Neural crest cell (in vitro differentiated cells): ENCODE data around the gene SCRN1. TPM values are rescaled to one million over a fixed set of nuclear protein-coding genes. Genes with fewer than 3 reads are reported as not detected.

Experiments used
- DNase-seq: peaks from one replicate; pipeline ENCODE4 v3.0.0; 2021; ENCODE audit warnings: low read depth, mixed read lengths, low spot score
- H3K27ac Mint-ChIP-seq: one replicate; pipeline ENCODE4 v1.8.0; 2021; ENCODE audit warnings: mild to moderate bottlenecking, mixed read lengths; ENCODE audit not compliant: unreplicated experiment
- H3K27me3 Mint-ChIP-seq: 2 replicates; pipeline ENCODE4 v1.8.0; 2021; ENCODE audit warnings: low read depth, mild to moderate bottlenecking, mixed read lengths
- H3K36me3 Mint-ChIP-seq: 2 replicates; pipeline ENCODE4 v1.8.0; 2021; ENCODE audit warnings: low read depth, mild to moderate bottlenecking, mixed read lengths
- H3K4me1 Mint-ChIP-seq: 2 replicates; pipeline ENCODE4 v1.8.0; 2021; ENCODE audit warnings: mixed read lengths
- H3K4me3 Mint-ChIP-seq: one replicate; pipeline ENCODE4 v1.8.0; 2021; ENCODE audit warnings: mild to moderate bottlenecking, mixed read lengths
- H3K9me3 Mint-ChIP-seq: 2 replicates; pipeline ENCODE4 v1.8.0; 2021; ENCODE audit warnings: mixed read lengths
- CTCF ChIP-seq: fragments of 200-600 bp; sonication (generic); conservative IDR thresholded peaks from 2 replicates; pipeline ENCODE4 v1.5.0; 2021; ENCODE audit warnings: antibody characterized with exemption, mild to moderate bottlenecking
- total RNA-seq: library from RNA; stranded (reverse); gene quantifications from 2 replicates; pipeline ENCODE4 v1.2.1, GENCODE V29; 2021

SCRN1 gene
- total RNA-seq, 1 donor from 2014 or later, result 76.8 TPM

DNA sequence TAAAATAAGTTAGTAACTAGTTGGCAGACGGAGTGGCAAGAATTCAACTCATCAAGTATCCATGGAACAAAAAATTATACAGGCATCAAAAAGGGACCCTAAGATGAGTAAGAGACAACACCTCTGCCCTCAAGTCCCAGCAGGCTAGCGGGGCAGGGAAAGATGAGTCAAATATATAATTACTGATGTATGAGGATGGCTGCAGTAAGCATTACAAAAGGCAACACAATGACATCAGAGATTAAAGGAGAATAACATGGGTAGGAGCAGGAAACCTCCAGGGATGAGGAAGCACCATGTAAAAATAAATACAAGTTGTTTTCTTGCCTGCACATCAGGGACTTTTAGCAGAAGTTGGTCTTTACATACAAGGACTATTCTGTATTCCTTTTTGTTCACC lies 49.4 kb downstream of the SCRN1 start:
- no peaks in the 10 kb centered on the region for H3K27me3 Mint-ChIP-seq
- H3K4me3 Mint-ChIP-seq, result no peak overlapping the region
- no peak overlapping the region for H3K27ac Mint-ChIP-seq
- no peaks in the 10 kb centered on the region for H3K4me1 Mint-ChIP-seq
- H3K9me3 Mint-ChIP-seq, result no peaks in the 10 kb centered on the region
- peaks cover 38% of the 10 kb centered on the region for H3K36me3 Mint-ChIP-seq
- DNase-seq, result no peak
- TF ChIP-seq CTCF, result no peak

- no peaks in the 10 kb centered on the region for H3K27me3 Mint-ChIP-seq
- H3K9me3 Mint-ChIP-seq, result no peaks in the 10 kb centered on the region
- TF ChIP-seq CTCF, result no peak
- H3K4me1 Mint-ChIP-seq, result no peaks in the 10 kb centered on the region
- H3K27ac Mint-ChIP-seq, result no peak overlapping the region
- DNase-seq, result no peak
- peaks cover 29% of the 10 kb centered on the region for H3K36me3 Mint-ChIP-seq
- H3K4me3 Mint-ChIP-seq, result no peak overlapping the region
Observed at GRCh38 chr7:29937132-29937531, 52.5 kb downstream of the SCRN1 start.

DNA sequence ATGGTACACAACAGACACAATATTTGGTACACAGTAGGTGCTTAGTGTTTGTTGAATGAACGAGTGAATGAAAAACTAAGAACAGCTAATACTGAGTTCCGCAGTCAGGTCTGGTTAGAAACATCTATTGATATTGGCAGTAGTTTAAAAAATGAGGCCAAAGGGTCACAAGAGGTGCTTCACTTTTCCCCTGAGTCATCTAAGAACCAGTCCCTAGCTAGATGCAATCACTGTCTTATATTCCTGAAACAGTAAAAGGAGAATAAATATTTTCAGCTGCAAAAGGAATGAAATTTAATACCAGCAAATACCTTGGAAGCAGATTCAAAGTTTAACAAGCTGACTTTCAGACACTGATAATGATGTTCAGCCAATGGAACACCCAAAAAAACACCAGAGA lies 54.5 kb downstream of the SCRN1 start:
- Mint-ChIP-seq H3K4me1 (no peaks in the 10 kb centered on the region), H3K4me3 (no peak overlapping the region), H3K36me3 (peaks cover 28% of the 10 kb centered on the region)

DNA sequence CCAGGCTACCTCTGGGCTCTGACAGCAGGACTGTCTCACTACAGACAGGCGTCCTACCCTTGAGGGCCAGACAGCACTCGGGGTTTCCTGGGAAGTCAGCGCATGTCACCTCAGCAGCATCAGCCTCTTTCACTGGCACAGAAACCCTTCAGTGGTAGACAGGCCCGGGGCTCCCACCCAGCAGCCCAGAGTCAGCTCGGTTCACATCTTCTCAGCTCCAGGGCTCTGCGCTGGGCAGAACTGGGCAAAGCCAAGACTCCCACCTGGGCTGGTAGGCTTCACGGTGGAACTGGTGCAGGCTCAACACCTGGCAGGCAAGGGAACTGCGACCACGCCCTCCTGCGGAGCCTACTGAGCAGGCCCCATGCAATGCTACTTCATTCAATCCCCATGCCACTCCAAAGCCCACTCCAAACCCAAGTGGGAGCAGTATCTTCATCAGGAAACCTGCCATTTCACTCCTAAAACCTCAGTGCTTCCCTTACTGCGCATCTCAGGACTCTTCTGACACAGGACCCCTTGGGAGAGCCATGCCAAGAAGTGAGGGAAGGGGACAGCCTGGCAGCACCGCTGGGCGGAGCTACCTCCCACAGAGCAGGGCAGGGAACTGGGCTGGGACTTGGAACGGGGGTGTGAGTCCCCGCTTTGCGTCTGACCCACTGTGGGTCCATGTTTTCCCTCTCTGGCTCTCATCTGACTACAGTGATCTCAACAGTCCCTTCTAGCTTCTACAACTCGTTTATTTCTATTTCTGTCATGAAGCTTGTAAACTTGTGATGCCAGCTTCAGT lies 60.4 kb downstream of the SCRN1 start:
- Mint-ChIP-seq H3K9me3 (no peaks in the 10 kb centered on the region), H3K27me3 (no peaks in the 10 kb centered on the region), H3K4me1 (peaks cover 11% of the 10 kb centered on the region), H3K27ac (no peak overlapping the region), H3K4me3 (no peak overlapping the region), H3K36me3 (peaks cover 6% of the 10 kb centered on the region)
- no peak for TF ChIP-seq CTCF
- no peak for DNase-seq

More for the DNA sequence above, 54.5 kb downstream of the SCRN1 start:
- no peak for DNase-seq
- no peaks in the 10 kb centered on the region for H3K27me3 Mint-ChIP-seq
- H3K9me3 Mint-ChIP-seq, result no peaks in the 10 kb centered on the region
- no peak overlapping the region for H3K27ac Mint-ChIP-seq
- no peak for TF ChIP-seq CTCF

DNA sequence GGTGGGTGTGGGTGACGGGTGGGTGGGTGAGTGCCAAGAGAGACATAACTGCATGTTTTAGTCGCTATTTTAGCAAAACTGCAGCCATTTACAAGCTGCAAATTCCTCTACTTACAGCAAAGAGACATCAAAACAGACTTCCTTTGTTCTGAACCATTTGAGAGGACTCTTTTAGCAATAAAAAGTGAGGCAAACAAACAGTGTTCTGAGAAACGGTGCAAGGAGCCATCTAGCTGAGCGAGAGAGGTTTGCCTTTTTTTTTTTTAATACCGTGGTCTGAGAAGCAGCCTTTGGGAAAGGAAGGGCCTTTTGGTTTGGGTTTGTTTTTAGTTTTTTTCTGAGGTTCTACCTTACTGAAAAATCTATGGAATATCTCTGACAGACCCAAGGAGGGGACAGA lies 62.9 kb downstream of the SCRN1 start:
- TF ChIP-seq CTCF, result no peak
- Mint-ChIP-seq H3K36me3 (peaks cover 6% of the 10 kb centered on the region), H3K4me3 (no peak overlapping the region), H3K27me3 (no peaks in the 10 kb centered on the region), H3K9me3 (no peaks in the 10 kb centered on the region), H3K27ac (no peak overlapping the region), H3K4me1 (peaks cover 18% of the 10 kb centered on the region)
- no peak for DNase-seq
